ENCODE measurements around the gene GPRC5C. TPM values are rescaled to one million over a fixed set of nuclear protein-coding genes. Genes with fewer than 3 reads are reported as not detected.

GPRC5C gene
- total and polyA plus RNA-seq, 7 donors, result 6.1 to 78.1 (median 16.9) TPM

DNA sequence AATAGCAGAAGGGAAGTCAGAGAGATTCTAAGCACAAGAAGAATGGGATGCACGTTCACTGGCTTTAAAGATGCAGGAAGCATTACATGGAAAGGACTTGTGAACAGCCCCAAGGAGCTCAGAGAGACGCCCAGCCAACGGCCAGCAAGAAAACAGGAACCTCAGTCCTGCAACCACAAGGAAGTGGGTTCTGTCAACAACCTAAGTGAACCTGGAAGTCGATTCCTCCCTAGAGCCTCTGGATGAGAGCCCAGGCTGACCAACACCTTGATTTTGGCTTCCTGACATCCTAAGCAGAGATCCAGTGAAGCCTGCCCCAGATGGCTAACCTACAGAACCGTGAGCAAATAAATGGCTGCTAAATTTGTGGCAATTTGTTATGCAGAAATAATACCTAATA is 40.1 kb upstream of the GPRC5C start:
- no peak for DNase-seq
- Histone ChIP-seq H3K4me1 (no peaks in the 10 kb centered on the region), H3K4me3 (no peak overlapping the region), H3K27me3 (no peaks in the 10 kb centered on the region), H3K36me3 (no peaks in the 10 kb centered on the region), H3K9me3 (no peaks in the 10 kb centered on the region), H3K27ac (no peak overlapping the region)
- TF ChIP-seq EP300 (IDR thresholded peaks at IDR 0.05) (no peak), POLR2AphosphoS5 (IDR thresholded peaks at IDR 0.05) (no peak), POLR2A (IDR thresholded peaks at IDR 0.05) (no peak)
- TF ChIP-seq, protein P1, sequence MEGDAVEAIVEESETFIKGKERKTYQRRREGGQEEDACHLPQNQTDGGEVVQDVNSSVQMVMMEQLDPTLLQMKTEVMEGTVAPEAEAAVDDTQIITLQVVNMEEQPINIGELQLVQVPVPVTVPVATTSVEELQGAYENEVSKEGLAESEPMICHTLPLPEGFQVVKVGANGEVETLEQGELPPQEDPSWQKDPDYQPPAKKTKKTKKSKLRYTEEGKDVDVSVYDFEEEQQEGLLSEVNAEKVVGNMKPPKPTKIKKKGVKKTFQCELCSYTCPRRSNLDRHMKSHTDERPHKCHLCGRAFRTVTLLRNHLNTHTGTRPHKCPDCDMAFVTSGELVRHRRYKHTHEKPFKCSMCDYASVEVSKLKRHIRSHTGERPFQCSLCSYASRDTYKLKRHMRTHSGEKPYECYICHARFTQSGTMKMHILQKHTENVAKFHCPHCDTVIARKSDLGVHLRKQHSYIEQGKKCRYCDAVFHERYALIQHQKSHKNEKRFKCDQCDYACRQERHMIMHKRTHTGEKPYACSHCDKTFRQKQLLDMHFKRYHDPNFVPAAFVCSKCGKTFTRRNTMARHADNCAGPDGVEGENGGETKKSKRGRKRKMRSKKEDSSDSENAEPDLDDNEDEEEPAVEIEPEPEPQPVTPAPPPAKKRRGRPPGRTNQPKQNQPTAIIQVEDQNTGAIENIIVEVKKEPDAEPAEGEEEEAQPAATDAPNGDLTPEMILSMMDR (IDR thresholded peaks at IDR 0.05), result no peak
- 47 to 57% methylated on average over 5 of the region's 5 CpGs for WGBS, 2 donors
- intact Hi-C loops (cut with DNase I), result no loop called here

DNA sequence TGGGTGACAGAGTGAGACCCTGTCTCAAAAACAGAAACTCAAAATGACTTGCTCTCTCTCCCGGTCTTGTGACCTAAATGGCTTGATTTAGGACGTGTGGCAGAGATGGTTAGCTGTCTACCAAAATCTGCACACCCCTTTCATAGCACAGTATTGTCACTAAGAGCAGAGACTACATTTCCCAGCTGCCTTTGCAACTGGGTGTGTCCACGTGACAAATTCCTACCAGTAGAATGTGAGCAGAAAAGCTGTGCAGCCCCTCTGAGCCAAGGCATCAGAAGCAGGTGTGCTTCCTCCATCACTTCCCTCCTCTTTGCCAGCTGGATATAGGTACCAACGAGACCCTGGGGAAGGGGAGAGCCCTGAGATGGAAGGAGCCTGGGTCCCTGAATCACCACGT is 39.0 kb upstream of the GPRC5C start:
- DNase-seq, result no peak
- Histone ChIP-seq H3K27me3 (no peaks in the 10 kb centered on the region), H3K9me3 (no peaks in the 10 kb centered on the region), H3K4me3 (no peak overlapping the region), H3K27ac (no peak overlapping the region), H3K36me3 (no peaks in the 10 kb centered on the region), H3K4me1 (no peaks in the 10 kb centered on the region)
- intact Hi-C loops (cut with DNase I), result no loop called here
- 70 to 75% methylated on average over 5 of the region's 5 CpGs for WGBS, 2 donors
- TF ChIP-seq POLR2AphosphoS5 (IDR thresholded peaks at IDR 0.05) (no peak), EP300 (IDR thresholded peaks at IDR 0.05) (no peak), POLR2A (IDR thresholded peaks at IDR 0.05) (no peak)
- TF ChIP-seq, protein P1 (IDR thresholded peaks at IDR 0.05), result no peak

DNA sequence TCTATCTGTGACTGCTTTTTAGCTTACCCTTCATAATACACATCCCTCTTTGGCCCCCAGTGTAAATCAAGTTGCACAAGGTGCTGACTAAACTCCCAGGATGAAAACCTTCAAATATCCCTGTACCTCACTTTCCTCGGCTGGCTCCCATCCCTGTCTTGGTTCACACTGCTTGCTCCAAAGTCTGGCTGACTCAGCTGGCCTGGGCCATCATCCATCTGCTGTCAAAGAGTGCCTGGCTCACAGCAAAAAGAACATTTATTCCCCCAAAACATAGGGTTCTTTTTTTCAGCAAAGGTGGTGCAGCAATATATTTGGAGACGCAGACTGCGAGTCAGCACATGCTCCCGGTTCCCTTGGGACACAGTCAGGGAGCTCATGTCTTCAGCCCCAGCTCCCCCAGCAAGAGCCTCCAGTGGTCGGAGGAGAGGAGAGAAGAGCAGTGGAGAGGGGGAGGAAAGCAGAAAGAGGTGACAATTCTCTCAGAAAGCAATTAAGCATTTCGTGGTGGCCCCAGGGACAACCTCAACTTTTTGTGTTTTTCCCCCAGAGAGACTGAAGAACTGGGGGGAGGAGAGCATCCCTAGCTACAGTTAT is 38.4 kb upstream of the GPRC5C start:
- intact Hi-C loops (cut with DNase I), result no loop called here
- 78 to 93% methylated on average over 6 of the region's 6 CpGs for WGBS, 2 donors
- H3K27ac ChIP-seq, result no peak overlapping the region

DNA sequence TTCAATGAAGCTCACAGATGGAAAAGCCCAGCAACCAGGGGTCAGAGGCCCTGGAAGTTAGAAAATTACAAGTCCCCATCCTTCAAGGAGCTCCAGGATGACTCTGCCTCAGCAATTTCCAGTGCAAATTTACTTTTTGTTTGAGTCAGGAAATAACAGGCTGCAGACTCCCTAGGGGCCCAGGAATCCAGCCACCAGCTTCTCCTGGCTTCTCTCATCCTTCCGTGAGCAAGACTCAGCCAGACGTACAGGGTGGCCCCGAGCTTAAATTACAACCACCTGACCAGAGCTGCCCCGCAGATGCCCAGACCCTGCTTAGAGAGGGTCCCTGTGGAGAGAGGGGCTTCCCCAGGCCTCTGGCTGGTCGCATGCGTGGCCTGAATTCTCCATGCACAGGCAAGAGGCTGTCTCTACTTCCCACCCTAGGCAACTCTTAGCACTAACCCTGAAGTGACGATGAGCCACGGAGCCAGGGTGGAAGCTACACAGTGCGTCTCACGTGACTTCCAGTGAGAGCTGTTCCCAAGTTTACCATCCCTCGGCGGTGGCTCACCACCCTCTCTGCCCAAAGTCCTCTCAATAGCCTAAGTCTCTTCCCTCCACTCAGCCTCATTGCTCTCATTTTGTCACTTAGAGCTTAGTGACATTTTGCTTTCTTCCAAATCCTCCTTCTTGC is 37.5 kb upstream of the GPRC5C start:
- no peaks in the 10 kb centered on the region for H3K4me1 ChIP-seq
- H3K4me3 ChIP-seq, result no peak overlapping the region
- DNase-seq, result no peak
- 91 to 92% methylated on average over 12 of the region's 12 CpGs for WGBS, 2 donors
- no peak overlapping the region for H3K27ac ChIP-seq
- H3K9me3 ChIP-seq, result no peaks in the 10 kb centered on the region
- H3K36me3 ChIP-seq, result no peaks in the 10 kb centered on the region
- intact Hi-C loops (cut with DNase I), result no loop called here
- H3K27me3 ChIP-seq, result no peaks in the 10 kb centered on the region
- TF ChIP-seq, protein P1 (IDR thresholded peaks at IDR 0.05), result no peak
- TF ChIP-seq EP300 (IDR thresholded peaks at IDR 0.05) (no peak), POLR2A (IDR thresholded peaks at IDR 0.05) (no peak), POLR2AphosphoS5 (IDR thresholded peaks at IDR 0.05) (no peak)

More for the DNA sequence above, 38.4 kb upstream of the GPRC5C start:
- Histone ChIP-seq H3K9me3 (no peaks in the 10 kb centered on the region), H3K4me3 (no peak overlapping the region), H3K27me3 (no peaks in the 10 kb centered on the region), H3K4me1 (no peaks in the 10 kb centered on the region), H3K36me3 (no peaks in the 10 kb centered on the region)
- TF ChIP-seq, protein P1 (IDR thresholded peaks at IDR 0.05), result no peak
- TF ChIP-seq EP300 (IDR thresholded peaks at IDR 0.05) (no peak), POLR2AphosphoS5 (IDR thresholded peaks at IDR 0.05) (no peak), POLR2A (IDR thresholded peaks at IDR 0.05) (no peak)
- DNase-seq, result no peak
